Progenitor cell of endocrine pancreas (in vitro differentiated cells): Measurements from ENCODE around the gene VMAC. TPM values are rescaled to one million over a fixed set of nuclear protein-coding genes. Genes with fewer than 3 reads are reported as not detected.

Source experiments
- DNase-seq: peaks from one replicate; pipeline ENCODE4 v3.0.0; 2021; ENCODE audit warnings: low spot score; ENCODE audit not compliant: unreplicated experiment
- H3K27ac Mint-ChIP-seq: 2 replicates; pipeline ENCODE4 v1.8.0; 2021; ENCODE audit warnings: mild to moderate bottlenecking, moderate library complexity, mixed read lengths
- H3K27me3 Mint-ChIP-seq: 2 replicates; pipeline ENCODE4 v1.8.0; 2021; ENCODE audit warnings: mixed read lengths
- H3K36me3 Mint-ChIP-seq: 2 replicates; pipeline ENCODE4 v1.8.0; 2022; ENCODE audit warnings: mixed read lengths; ENCODE audit not compliant: insufficient read depth
- H3K4me1 Mint-ChIP-seq: 2 replicates; pipeline ENCODE4 v1.8.0; 2021; ENCODE audit warnings: low read depth, mixed read lengths
- H3K4me3 Mint-ChIP-seq: 2 replicates; pipeline ENCODE4 v1.8.0; 2021; ENCODE audit warnings: low read depth, mild to moderate bottlenecking, moderate library complexity, mixed read lengths
- H3K9me3 Mint-ChIP-seq: 2 replicates; pipeline ENCODE4 v1.8.0; 2021; ENCODE audit warnings: low read depth, mixed read lengths
- total RNA-seq: library from RNA; stranded (reverse); gene quantifications from 2 replicates; pipeline ENCODE4 v1.2.1, GENCODE V29; 2021
- TF ChIP-seq, protein P1 (sequence below): fragments of 200-600 bp; sonication (generic); IDR thresholded peaks from one replicate; pipeline ENCODE4 v1.5.0; 2021; ENCODE audit warnings: antibody characterized with exemption, mild to moderate bottlenecking; ENCODE audit not compliant: unreplicated experiment

The VMAC gene
- total RNA-seq, 1 donor from 2014 or later: 15.2 TPM

DNA sequence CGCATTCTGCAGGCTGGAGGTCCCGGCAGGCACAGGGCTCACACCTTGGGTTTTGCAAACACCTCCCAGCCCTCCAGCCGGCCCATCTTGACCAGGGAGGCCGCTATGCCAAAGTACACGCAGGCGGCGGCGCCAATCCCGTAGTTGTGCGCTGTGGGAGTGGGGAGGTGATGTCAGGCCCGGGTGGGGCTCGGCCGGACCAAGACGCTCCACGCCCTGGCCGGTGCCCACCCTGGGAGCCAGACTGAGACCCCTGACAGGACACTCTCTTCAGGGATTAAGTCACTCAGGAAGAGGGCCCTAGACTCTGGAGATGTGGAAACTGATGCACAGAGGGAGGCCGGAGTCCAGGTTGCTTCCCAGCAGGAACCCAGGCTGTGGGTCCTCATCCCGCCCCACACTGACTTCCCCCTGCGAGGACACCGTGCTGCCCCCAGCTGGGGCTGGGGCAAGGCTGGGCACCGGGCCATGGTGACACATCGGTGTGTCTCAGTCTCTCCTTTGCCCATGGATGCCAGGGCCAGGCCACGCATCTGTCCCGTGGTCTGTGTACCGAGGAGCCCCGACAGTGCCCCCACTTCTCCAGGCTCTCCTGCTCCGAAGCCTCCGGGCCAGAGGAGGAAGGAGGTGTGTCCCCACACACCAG is 9.8 kb upstream of the VMAC start:
- peaks cover 2% of the 10 kb centered on the region for H3K36me3 Mint-ChIP-seq
- DNase-seq: no peak

GRCh38 chr19:5895409-5895808 is 9.3 kb upstream of the VMAC start:
- no peaks in the 10 kb centered on the region for H3K4me1 Mint-ChIP-seq
- TF ChIP-seq, protein P1, sequence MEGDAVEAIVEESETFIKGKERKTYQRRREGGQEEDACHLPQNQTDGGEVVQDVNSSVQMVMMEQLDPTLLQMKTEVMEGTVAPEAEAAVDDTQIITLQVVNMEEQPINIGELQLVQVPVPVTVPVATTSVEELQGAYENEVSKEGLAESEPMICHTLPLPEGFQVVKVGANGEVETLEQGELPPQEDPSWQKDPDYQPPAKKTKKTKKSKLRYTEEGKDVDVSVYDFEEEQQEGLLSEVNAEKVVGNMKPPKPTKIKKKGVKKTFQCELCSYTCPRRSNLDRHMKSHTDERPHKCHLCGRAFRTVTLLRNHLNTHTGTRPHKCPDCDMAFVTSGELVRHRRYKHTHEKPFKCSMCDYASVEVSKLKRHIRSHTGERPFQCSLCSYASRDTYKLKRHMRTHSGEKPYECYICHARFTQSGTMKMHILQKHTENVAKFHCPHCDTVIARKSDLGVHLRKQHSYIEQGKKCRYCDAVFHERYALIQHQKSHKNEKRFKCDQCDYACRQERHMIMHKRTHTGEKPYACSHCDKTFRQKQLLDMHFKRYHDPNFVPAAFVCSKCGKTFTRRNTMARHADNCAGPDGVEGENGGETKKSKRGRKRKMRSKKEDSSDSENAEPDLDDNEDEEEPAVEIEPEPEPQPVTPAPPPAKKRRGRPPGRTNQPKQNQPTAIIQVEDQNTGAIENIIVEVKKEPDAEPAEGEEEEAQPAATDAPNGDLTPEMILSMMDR: no peak
- no peak overlapping the region for H3K4me3 Mint-ChIP-seq
- H3K36me3 Mint-ChIP-seq: peaks cover 2% of the 10 kb centered on the region
- H3K27me3 Mint-ChIP-seq: peaks cover 4% of the 10 kb centered on the region
- no peak for DNase-seq
- H3K9me3 Mint-ChIP-seq: no peaks in the 10 kb centered on the region
- H3K27ac Mint-ChIP-seq: no peak overlapping the region

More for the DNA sequence above, 9.8 kb upstream of the VMAC start:
- H3K4me1 Mint-ChIP-seq: no peaks in the 10 kb centered on the region
- H3K27me3 Mint-ChIP-seq: peaks cover 8% of the 10 kb centered on the region
- no peak overlapping the region for H3K4me3 Mint-ChIP-seq
- no peaks in the 10 kb centered on the region for H3K9me3 Mint-ChIP-seq
- TF ChIP-seq, protein P1: no peak
- no peak overlapping the region for H3K27ac Mint-ChIP-seq

DNA sequence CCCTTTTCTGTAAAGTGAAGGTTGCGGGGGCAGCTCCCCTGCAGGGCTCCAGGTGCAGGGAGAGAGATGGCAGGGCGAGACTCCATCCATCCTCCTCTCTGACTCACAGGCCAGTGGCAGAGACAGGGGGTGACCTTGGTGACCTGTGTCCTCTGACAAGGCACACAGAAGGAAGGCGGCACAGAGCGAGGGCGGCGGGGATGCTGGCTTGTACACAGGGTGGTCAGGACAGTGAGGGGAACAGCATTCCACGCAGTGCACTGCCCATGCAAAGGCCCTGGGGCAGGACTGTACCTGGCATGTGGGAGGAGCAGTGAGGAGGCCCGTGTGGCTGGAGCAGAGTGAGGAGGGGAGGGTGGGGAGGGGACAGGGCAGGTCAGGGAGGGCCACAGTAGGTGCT is 8.8 kb upstream of the VMAC start:
- peaks cover under 1% of the 10 kb centered on the region for H3K27me3 Mint-ChIP-seq

DNA sequence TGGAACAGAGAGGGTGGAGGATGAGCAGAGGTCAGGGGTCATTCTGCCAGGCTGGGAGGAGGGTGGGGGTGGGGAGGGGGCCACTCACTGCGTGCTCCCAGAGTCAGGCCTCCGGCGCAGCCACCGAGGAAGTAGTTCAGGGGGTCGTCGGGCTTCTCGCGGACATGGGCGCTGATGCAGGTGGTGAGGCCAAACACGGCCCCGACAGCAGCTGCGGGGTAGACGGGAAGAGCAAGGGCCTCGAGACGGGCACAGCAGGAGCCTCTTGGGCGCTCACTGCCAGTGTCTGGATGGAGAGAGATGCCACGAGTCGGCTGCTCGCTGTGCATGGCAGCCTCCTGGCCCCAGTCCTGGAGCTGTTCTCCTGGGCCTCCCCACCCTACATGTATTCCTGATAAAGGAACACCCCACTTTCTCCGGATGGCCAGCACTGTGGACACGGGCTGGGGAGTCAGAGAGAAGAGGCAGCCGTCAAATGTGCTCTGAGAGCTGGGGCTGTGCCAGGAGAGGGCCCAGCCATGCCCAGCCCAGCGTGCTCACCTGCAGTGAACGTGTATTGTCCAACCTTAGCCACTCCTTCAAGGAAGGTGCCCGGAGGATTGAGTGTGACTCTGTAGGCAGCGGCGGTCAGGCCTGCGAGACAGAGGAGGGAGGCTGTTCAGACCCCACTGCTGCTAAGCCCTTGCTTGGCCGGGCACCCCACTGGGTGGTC is 8.2 kb upstream of the VMAC start:
- TF ChIP-seq, protein P1: no peak
- peaks cover 5% of the 10 kb centered on the region for H3K36me3 Mint-ChIP-seq
- no peaks in the 10 kb centered on the region for H3K4me1 Mint-ChIP-seq

More for the DNA sequence above, 8.8 kb upstream of the VMAC start:
- Mint-ChIP-seq H3K4me3 (no peak overlapping the region), H3K36me3 (peaks cover 2% of the 10 kb centered on the region), H3K4me1 (no peaks in the 10 kb centered on the region), H3K9me3 (no peaks in the 10 kb centered on the region), H3K27ac (no peak overlapping the region)
- TF ChIP-seq, protein P1: no peak
- no peak for DNase-seq

GRCh38 chr19:5897189-5897969 is 7.3 kb upstream of the VMAC start:
- Mint-ChIP-seq H3K27ac (no peak overlapping the region), H3K4me3 (no peak overlapping the region), H3K36me3 (peaks cover 5% of the 10 kb centered on the region), H3K4me1 (no peaks in the 10 kb centered on the region), H3K9me3 (no peaks in the 10 kb centered on the region), H3K27me3 (no peaks in the 10 kb centered on the region)
- no peak for DNase-seq
- TF ChIP-seq, protein P1: no peak

More for the DNA sequence above, 8.2 kb upstream of the VMAC start:
- Mint-ChIP-seq H3K27me3 (no peaks in the 10 kb centered on the region), H3K9me3 (no peaks in the 10 kb centered on the region), H3K4me3 (no peak overlapping the region), H3K27ac (no peak overlapping the region)
- DNase-seq: no peak
